Retinal pigment epithelial cell (primary cell): ENCODE data around the gene SLC49A4.

Source experiments
- DNase-seq: peaks from one replicate; pipeline ENCODE4 v3.0.0-alpha.2; 2010; ENCODE audit warnings: low read depth
- H3K4me3 ChIP-seq: 2 replicates; pipeline ENCODE4 v1.5.1; 2011; ENCODE audit warnings: mild to moderate bottlenecking, low read length, control low read depth, moderate library complexity
- TF ChIP-seq, protein P1 (sequence below): conservative IDR thresholded peaks from 2 replicates; pipeline ENCODE4 v1.5.1; 2011; ENCODE audit warnings: low read depth, low read length, control low read depth, inconsistent platforms

The SLC49A4 gene

DNA sequence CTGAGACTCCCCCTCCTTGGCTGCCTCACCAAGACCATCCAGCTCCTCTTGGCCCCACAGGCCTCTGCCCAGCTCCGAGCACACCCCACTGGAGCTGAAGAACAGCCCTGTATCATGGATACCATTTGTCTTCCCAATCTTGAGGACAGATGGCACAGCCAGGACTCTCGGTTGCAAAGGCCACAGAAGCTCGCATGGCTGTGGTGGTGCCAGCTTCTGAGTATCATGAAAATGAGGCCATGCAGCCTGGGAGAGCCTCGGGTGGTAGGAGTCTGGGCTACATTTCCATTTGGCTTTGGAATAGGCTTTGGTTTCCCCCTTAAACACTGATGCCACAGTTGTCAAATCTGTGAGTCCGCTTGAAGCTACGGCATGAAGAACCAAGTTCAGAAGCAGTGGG, 126.1 kb downstream of the SLC49A4 start:
- DNase-seq, result no peak
- TF ChIP-seq, protein P1, sequence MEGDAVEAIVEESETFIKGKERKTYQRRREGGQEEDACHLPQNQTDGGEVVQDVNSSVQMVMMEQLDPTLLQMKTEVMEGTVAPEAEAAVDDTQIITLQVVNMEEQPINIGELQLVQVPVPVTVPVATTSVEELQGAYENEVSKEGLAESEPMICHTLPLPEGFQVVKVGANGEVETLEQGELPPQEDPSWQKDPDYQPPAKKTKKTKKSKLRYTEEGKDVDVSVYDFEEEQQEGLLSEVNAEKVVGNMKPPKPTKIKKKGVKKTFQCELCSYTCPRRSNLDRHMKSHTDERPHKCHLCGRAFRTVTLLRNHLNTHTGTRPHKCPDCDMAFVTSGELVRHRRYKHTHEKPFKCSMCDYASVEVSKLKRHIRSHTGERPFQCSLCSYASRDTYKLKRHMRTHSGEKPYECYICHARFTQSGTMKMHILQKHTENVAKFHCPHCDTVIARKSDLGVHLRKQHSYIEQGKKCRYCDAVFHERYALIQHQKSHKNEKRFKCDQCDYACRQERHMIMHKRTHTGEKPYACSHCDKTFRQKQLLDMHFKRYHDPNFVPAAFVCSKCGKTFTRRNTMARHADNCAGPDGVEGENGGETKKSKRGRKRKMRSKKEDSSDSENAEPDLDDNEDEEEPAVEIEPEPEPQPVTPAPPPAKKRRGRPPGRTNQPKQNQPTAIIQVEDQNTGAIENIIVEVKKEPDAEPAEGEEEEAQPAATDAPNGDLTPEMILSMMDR, result no peak
- no peak overlapping the region for H3K4me3 ChIP-seq

DNA sequence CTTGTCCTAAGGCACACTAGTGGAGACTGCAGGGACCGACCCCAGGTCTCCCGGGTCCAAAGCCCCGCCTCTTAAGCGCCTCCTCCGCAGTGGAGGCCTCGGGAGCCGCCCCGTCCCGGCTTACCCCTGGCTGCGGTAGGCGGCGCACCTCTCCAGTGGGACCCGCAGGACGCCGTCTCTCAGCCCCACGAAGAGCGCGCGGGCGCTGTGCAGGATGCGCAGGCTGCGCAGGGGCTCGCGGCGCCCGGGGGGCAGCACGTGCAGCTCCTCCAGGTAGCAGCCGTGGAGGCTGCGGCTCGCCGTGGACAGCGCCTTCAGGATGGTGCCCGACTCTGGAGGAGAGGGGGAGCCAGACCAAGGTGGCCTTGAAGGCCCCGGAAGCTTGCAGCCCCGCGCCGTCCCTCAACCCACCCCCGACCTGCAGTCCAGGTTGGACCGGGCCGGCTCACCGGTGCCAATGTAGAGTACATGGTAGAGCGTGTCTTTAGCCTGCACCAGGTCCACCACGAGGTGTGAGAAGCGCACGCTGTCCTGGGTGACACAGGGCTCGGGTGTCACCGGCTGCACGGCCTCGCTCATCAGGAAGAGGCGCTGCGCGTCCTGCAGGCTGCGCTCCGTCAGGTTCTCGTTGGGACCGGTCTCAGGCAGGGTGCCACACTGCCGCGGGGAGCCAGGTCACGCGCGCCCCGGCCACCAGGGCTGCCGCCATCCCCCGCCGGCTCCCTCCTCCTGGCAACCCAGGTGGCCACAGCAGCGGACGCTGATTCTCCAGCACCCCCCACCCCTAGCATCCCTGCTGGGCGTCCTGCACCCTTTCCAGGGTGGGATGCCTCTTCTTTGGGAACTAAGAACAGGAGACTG, 127.2 kb downstream of the SLC49A4 start:
- TF ChIP-seq, protein P1, result peak; percentile 24
- no peak overlapping the region for H3K4me3 ChIP-seq
- no peak for DNase-seq

DNA sequence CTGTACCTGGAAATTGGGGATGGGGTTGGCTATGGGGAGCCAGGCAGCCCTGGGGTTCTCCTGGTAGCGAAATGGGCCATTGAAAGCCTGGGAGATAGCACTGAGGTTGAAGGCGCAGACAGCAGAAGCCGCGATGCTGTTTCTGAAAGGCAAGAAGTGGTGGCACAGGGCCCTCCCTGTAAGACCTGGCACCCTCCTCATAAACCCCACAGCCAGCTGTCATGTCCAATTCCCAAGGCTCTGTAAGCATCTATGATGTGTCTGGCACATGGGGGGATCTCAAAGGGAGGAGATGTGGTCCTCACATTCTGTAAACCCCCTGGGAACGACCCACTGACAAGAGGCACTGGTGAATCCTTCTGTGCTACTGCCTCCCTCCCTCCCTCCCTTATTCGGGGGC, 128.7 kb downstream of the SLC49A4 start:
- no peak overlapping the region for H3K4me3 ChIP-seq
- DNase-seq, result no peak
- TF ChIP-seq, protein P1, result no peak

DNA sequence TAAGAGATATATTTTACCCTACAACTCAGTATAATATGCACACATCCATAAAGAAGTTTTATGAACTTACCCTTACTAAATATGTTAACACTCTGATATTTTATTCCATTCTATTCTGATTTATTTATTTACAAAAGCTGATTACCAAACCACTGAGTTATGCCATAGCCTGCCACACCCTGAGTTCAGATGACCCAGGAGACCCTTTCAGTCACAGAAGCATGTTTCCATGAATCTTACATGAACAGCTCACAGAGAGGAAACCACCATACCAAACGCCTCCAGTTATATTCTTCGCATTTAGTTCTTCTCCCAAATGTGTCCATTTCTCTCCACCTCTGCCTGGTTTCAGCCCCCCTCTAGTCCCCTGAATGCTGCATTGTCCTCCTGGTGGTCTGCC, 129.2 kb downstream of the SLC49A4 start:
- H3K4me3 ChIP-seq, result no peak overlapping the region
- TF ChIP-seq, protein P1, result no peak
- no peak for DNase-seq

DNA sequence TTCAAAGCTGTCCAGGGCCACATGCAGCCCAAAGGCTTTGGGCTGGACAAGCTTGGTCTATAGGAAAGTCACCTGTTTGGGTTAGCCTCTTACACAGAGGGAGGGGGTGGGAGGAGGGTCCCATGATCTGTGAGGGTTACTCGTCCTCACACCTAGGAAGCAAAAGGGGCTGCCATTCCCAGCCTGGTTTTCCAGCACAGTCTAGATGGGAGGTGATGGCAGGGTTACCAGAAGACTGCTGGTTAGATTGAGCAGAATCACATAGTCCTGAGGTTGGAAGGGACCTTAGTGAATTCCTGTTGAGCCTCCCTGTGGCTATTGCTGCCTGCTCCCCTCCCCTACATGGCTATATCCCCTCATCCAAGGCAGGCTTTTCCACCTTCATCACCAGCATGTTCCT, 130.9 kb downstream of the SLC49A4 start:
- no peak overlapping the region for H3K4me3 ChIP-seq
- DNase-seq, result no peak
- TF ChIP-seq, protein P1, result no peak

DNA sequence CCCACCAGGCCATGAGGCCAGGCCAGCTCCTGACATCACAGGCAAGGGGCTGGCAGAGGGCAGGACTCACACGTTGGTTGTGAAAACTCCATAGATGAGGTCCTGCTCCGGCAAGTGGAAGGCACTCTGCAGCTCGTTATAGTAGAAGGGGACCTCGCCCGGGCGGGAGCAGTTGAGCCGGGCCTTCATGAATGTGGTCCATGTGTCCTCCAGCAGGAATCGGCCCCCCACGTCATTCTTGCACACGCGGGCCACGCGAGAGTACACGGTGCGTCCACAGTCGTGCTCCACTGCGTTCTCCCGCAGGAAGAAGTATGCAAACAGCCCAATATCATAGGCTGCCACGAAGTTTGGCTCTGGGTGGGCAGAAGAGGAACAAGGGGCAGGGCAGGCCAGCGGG, 131.5 kb downstream of the SLC49A4 start:
- no peak for DNase-seq
- TF ChIP-seq, protein P1, result no peak
- H3K4me3 ChIP-seq, result no peak overlapping the region

DNA sequence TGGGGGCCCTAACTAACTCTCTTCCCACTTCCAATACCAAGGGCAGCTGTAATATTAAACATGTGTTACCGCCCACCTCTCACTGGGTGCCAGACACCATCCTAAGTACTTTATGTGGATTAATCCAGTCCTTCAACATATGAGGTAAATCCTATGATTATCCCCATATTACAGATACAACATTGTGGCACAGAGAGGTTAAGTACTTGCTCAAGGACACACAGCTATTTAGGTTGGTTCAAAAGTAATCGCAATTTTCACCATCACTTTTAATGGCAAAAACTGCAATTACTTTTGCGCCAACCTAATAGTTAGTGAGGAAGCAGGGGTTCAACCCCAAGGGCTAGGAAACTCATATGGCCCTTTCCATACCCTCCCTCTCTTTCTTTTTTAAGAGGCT, 131.9 kb downstream of the SLC49A4 start:
- no peak for DNase-seq
- TF ChIP-seq, protein P1, result no peak

More for the DNA sequence above, 131.9 kb downstream of the SLC49A4 start:
- H3K4me3 ChIP-seq, result no peak overlapping the region
